ENCODE measurements around the gene C17orf67.

Gene C17orf67

DNA sequence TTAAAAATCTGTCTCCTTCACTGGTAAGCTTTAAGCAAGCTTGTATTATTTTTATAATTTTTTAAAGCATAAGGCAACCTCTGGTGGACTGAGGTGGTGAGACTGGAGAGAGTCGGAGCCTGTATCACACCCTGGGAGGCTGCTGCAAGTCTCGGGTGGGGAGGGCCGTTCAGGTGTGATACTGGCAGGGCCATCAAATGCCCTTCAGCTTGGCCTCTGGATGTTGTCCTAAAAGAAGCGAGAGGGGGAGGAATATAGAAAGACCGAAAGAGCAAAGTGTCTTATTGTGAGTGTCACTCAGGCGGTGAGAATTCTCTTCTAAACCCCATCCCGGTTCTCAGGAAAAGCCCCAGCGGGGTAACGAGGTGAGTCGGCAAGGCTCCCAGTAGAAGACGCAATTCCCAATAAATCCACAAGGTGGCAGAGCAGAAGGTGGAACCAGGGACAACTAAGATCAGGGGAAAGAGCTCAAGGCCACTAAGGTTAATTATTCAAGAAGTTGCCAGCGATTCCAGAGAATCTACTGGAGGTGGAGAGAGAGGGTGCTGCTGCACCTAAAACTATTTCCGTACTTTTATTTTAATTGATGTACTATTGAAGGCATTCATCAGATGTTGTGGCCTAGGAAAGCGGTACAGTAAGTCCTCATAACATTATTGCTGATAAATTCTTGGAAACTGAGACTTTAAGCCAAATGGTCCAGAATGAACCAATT lies 14.1 kb downstream of the C17orf67 start:
- WGBS (ENCODE audit: extremely low coverage, insufficient coverage, low lambda C conversion rate), result no CpG with 5 or more reads among the region's 14 CpGs
- Histone ChIP-seq H3K4me1 (ENCODE audit: control insufficient read depth, low read depth, low read length) (no peaks in the 10 kb centered on the region), H4K8ac (ENCODE audit: low read depth, low read length) (no peak overlapping the region), H3K79me1 (ENCODE audit: low read length) (no peaks in the 10 kb centered on the region), H2BK15ac (replicated peaks; ENCODE audit: low read depth) (no peak overlapping the region), H2AK5ac (ENCODE audit: low read length) (no peak overlapping the region), H3K23ac (ENCODE audit: low read length) (no peak overlapping the region), H2BK5ac (ENCODE audit: low read length) (no peak overlapping the region), H3K18ac (ENCODE audit: low read length) (no peak overlapping the region), H4K5ac (ENCODE audit: low read length) (no peak overlapping the region), H3K27me3 (ENCODE audit: insufficient read depth, low read length, poor library complexity) (no peaks in the 10 kb centered on the region), H3K36me3 (ENCODE audit: control insufficient read depth, insufficient read depth, low read length) (no peaks in the 10 kb centered on the region), H2BK120ac (ENCODE audit: low read depth, low read length) (no peak overlapping the region), H3K79me2 (ENCODE audit: control insufficient read depth, insufficient read depth, low read length) (no peaks in the 10 kb centered on the region), H3K27ac (ENCODE audit: low read depth, low read length) (no peak overlapping the region), H3K4me2 (ENCODE audit: low read length) (no peak overlapping the region), H3K9ac (ENCODE audit: low read length) (no peak overlapping the region), H3K4me3 (ENCODE audit: low read length) (no peak overlapping the region), H3K56ac (ENCODE audit: low read length) (no peak overlapping the region), H3K4ac (ENCODE audit: low read depth, low read length) (no peak overlapping the region)
- peak; percentile 88 for DNase-seq

DNA sequence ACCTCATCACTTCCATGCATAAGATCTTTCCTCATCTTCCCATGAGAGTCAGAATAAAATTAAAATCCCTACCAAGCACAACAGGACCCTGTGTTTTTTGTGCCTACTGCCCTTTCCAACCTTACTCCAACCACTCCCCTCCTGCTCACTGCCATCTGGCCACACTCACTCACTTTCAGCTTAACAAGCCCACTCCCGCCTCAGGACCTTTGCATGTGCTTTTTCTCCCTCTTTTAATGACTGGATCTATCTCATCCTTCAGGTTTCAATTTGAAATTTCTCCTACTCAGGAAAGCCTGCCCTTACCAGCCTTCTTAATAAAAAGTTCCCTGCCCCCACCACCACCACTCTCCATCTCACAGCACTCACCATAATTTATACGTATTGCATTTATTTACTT lies 14.7 kb downstream of the C17orf67 start:
- Histone ChIP-seq H3K36me3 (ENCODE audit: control insufficient read depth, insufficient read depth, low read length) (no peaks in the 10 kb centered on the region), H3K9ac (ENCODE audit: low read length) (no peak overlapping the region), H3K4me1 (ENCODE audit: control insufficient read depth, low read depth, low read length) (no peaks in the 10 kb centered on the region), H2BK5ac (ENCODE audit: low read length) (no peak overlapping the region), H3K27ac (ENCODE audit: low read depth, low read length) (no peak overlapping the region), H3K18ac (ENCODE audit: low read length) (no peak overlapping the region), H4K8ac (ENCODE audit: low read depth, low read length) (no peak overlapping the region), H3K23ac (ENCODE audit: low read length) (no peak overlapping the region), H3K4ac (ENCODE audit: low read depth, low read length) (no peak overlapping the region), H4K5ac (ENCODE audit: low read length) (no peak overlapping the region), H3K4me3 (ENCODE audit: low read length) (no peak overlapping the region), H3K56ac (ENCODE audit: low read length) (no peak overlapping the region), H2BK15ac (replicated peaks; ENCODE audit: low read depth) (no peak overlapping the region), H3K27me3 (ENCODE audit: insufficient read depth, low read length, poor library complexity) (no peaks in the 10 kb centered on the region), H3K4me2 (ENCODE audit: low read length) (no peak overlapping the region), H2AK5ac (ENCODE audit: low read length) (no peak overlapping the region), H2BK120ac (ENCODE audit: low read depth, low read length) (no peak overlapping the region), H3K79me1 (ENCODE audit: low read length) (no peaks in the 10 kb centered on the region), H3K79me2 (ENCODE audit: control insufficient read depth, insufficient read depth, low read length) (no peaks in the 10 kb centered on the region)
- DNase-seq, result no peak
- WGBS (ENCODE audit: extremely low coverage, insufficient coverage, low lambda C conversion rate), result no CpG with 5 or more reads among the region's 2 CpGs

DNA sequence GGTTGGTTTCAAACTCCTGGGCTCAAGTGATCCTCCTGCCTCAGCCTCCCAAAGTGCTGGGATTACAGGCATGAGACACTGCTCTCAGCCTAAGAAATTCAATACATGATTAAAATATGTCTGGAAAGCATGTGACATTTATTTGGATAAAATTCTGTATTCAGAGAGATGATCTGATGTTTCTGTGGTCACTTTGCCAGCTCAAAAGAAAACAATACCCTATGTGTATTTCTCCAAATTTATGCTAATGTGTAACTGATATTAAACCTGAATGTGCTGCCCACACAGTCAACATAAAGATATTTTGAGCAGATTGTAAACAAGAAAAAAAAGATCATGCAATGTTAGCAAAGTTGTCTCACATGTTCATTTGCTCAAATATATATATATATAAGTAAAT lies 16.7 kb downstream of the C17orf67 start:
- Histone ChIP-seq H4K5ac (ENCODE audit: low read length) (no peak overlapping the region), H3K4me1 (ENCODE audit: control insufficient read depth, low read depth, low read length) (no peaks in the 10 kb centered on the region), H3K18ac (ENCODE audit: low read length) (no peak overlapping the region), H3K23ac (ENCODE audit: low read length) (no peak overlapping the region), H3K79me2 (ENCODE audit: control insufficient read depth, insufficient read depth, low read length) (no peaks in the 10 kb centered on the region), H3K4me3 (ENCODE audit: low read length) (no peak overlapping the region), H2BK5ac (ENCODE audit: low read length) (no peak overlapping the region), H3K27ac (ENCODE audit: low read depth, low read length) (no peak overlapping the region), H2BK15ac (replicated peaks; ENCODE audit: low read depth) (no peak overlapping the region), H4K8ac (ENCODE audit: low read depth, low read length) (no peak overlapping the region), H2AK5ac (ENCODE audit: low read length) (no peak overlapping the region), H3K56ac (ENCODE audit: low read length) (no peak overlapping the region), H3K4ac (ENCODE audit: low read depth, low read length) (no peak overlapping the region), H3K9ac (ENCODE audit: low read length) (no peak overlapping the region), H3K36me3 (ENCODE audit: control insufficient read depth, insufficient read depth, low read length) (no peaks in the 10 kb centered on the region), H3K27me3 (ENCODE audit: insufficient read depth, low read length, poor library complexity) (no peaks in the 10 kb centered on the region), H3K79me1 (ENCODE audit: low read length) (no peaks in the 10 kb centered on the region), H3K4me2 (ENCODE audit: low read length) (no peak overlapping the region), H2BK120ac (ENCODE audit: low read depth, low read length) (no peak overlapping the region)
- DNase-seq, result no peak

DNA sequence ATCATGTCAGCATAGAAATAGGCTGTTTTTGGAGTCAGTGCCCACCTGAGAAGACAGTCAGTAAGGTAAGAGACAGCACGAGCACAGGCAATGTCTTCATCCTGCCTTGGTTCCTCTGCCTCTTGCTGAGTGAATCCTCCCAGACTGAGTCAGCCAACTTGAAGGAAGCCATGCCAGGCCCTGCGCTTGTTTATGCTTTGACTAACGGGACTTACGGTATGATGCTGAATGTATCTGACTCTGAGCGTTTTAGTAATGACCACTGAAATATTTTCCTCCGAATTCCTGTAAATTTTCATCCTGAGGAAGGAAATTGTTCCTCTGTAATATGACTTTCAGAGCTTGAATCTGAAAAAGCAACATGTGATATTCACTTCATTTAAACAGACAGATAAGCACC lies 18.0 kb downstream of the C17orf67 start:
- no peak for DNase-seq
- Histone ChIP-seq H3K56ac (ENCODE audit: low read length) (no peak overlapping the region), H3K27me3 (ENCODE audit: insufficient read depth, low read length, poor library complexity) (no peaks in the 10 kb centered on the region), H3K4me2 (ENCODE audit: low read length) (no peak overlapping the region), H2BK15ac (replicated peaks; ENCODE audit: low read depth) (no peak overlapping the region), H3K79me2 (ENCODE audit: control insufficient read depth, insufficient read depth, low read length) (no peaks in the 10 kb centered on the region), H3K9ac (ENCODE audit: low read length) (no peak overlapping the region), H3K36me3 (ENCODE audit: control insufficient read depth, insufficient read depth, low read length) (no peaks in the 10 kb centered on the region), H2BK5ac (ENCODE audit: low read length) (no peak overlapping the region), H3K23ac (ENCODE audit: low read length) (no peak overlapping the region), H3K4ac (ENCODE audit: low read depth, low read length) (no peak overlapping the region), H2BK120ac (ENCODE audit: low read depth, low read length) (no peak overlapping the region), H3K79me1 (ENCODE audit: low read length) (no peaks in the 10 kb centered on the region), H2AK5ac (ENCODE audit: low read length) (no peak overlapping the region), H4K8ac (ENCODE audit: low read depth, low read length) (no peak overlapping the region), H4K5ac (ENCODE audit: low read length) (no peak overlapping the region), H3K4me1 (ENCODE audit: control insufficient read depth, low read depth, low read length) (no peaks in the 10 kb centered on the region), H3K4me3 (ENCODE audit: low read length) (no peak overlapping the region), H3K27ac (ENCODE audit: low read depth, low read length) (no peak overlapping the region), H3K18ac (ENCODE audit: low read length) (no peak overlapping the region)
- no CpG with 5 or more reads among the region's 6 CpGs for WGBS (ENCODE audit: extremely low coverage, insufficient coverage, low lambda C conversion rate)

DNA sequence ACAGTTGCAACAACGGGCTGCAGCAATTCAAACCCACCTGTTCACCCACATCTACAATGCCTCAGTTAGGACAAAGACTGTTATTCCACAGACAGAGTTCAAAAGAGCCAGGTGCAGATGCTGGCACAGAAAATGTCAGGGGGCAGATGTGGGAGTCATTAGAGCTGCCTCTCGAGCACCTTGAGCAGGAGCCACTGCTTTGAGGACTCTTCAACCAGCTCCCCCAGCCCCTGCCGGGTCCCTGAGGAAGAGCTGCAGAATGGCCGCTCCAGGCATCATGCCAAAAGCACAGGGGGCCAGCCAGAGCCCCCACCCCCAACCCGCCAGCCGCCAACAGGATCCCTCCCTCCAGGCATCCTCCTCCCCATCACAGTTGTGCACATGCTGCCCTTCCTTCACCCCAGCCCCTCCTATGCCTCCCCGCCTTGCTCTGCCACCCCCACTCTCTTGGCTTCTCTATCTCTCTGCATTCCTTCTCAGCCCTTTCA lies 20.8 kb downstream of the C17orf67 start:
- Histone ChIP-seq H3K4me3 (ENCODE audit: low read length) (no peak overlapping the region), H3K79me1 (ENCODE audit: low read length) (no peaks in the 10 kb centered on the region), H3K79me2 (ENCODE audit: control insufficient read depth, insufficient read depth, low read length) (no peaks in the 10 kb centered on the region), H2BK5ac (ENCODE audit: low read length) (no peak overlapping the region), H2AK5ac (ENCODE audit: low read length) (no peak overlapping the region), H3K4me1 (ENCODE audit: control insufficient read depth, low read depth, low read length) (no peaks in the 10 kb centered on the region), H4K5ac (ENCODE audit: low read length) (no peak overlapping the region), H3K27ac (ENCODE audit: low read depth, low read length) (no peak overlapping the region), H3K4ac (ENCODE audit: low read depth, low read length) (no peak overlapping the region), H3K18ac (ENCODE audit: low read length) (no peak overlapping the region), H2BK120ac (ENCODE audit: low read depth, low read length) (no peak overlapping the region), H3K9ac (ENCODE audit: low read length) (no peak overlapping the region), H3K36me3 (ENCODE audit: control insufficient read depth, insufficient read depth, low read length) (no peaks in the 10 kb centered on the region), H4K8ac (ENCODE audit: low read depth, low read length) (no peak overlapping the region), H2BK15ac (replicated peaks; ENCODE audit: low read depth) (no peak overlapping the region), H3K27me3 (ENCODE audit: insufficient read depth, low read length, poor library complexity) (no peaks in the 10 kb centered on the region), H3K56ac (ENCODE audit: low read length) (no peak overlapping the region), H3K23ac (ENCODE audit: low read length) (no peak overlapping the region), H3K4me2 (ENCODE audit: low read length) (no peak overlapping the region)
- DNase-seq, result no peak
- no CpG with 5 or more reads among the region's 7 CpGs for WGBS (ENCODE audit: extremely low coverage, insufficient coverage, low lambda C conversion rate)

Data from mesendoderm (in vitro differentiated cells).